GM18909 (cell line): ENCODE measurements around the gene SUMO3.
A peak's percentile ranks its signal among the peaks of the same experiment; 100 is the strongest.

Experiments
- ATAC-seq: cut with Tn5 transposase; IDR thresholded peaks from one replicate; pipeline ENCODE4 v1.9.1; 2021; ENCODE audit warnings: mild to moderate bottlenecking; ENCODE audit not compliant: unreplicated experiment, poor library complexity

The SUMO3 gene

DNA sequence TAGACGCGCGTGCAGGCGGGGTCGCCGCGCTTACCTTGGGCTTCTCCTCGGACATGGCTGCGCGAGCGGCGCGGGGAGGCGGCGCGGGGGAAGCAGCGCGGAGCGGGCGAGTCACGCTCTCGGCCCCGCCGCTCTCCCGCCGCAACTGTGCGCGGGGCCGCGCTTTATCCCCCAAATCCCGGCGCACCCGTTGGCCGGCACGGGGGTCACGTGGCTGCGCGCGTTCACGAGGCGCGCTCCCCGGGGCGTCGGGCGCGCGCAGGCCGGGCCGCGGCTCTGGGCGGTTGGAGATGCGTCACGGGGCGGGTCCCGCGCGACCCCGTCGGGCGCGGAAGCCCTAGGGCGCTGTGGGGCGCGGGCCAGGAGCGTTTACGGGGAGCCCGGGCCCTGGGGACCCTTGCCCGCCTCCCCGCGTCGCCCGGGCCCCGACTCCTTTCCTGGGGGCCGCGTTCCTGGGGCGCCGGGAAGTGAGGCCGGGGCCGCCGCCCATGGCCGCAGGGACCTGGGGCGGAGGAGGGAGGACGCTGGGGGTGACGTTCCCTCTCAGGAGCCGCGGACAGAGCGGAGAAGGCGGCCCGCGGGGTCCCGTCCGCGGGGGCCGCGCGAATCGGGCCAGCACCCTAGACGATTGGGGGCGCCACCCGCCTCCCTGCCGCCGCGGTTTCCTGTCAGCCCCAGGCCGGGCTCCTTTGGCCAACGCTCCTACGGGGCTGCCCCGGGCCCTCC, at the start of gene SUMO3:
Gene SUMO3 (minus strand): TSS at position 149 of the 726 bp plus-strand sequence. CDS start 94 bp downstream, at position 55.
- ATAC-seq: peak; percentile 62

DNA sequence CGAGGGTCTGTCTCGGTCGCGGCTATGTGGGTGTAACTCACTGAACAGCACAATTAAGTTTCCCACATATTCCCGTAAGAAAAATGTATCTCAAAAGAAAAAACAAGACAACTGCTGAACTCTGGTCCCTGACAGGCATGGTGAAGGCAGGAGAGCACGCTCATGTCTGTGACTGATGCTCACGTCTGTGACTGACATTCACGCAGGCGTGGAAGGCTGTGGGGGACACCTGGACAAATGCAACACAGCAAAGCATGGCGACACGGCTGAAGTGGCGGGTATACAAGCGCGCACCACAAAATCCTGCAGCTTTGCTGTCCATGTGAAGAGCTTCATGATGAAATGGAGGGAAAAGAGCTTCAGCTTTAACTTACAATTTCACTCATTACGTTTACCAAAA, 49.6 kb upstream of the SUMO3 start:
- ATAC-seq: no peak

DNA sequence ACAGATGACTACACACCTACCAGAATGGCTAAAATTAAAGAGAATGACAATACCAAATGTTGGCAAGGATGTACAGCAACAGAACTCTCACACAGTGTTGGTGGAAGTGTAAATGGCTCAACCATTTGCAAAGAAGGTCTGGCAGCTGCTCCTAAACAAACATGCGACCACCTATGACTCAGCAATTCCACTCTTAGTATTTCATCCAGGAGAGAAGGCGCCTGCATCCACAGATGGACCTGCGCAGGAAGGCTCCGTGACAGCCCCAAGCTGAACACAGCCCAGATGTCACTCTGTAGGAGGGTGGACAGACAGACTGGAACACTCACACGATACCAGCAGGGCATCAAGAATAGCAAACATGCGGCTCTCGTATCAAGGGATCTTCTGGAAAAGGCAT, 48.9 kb upstream of the SUMO3 start:
- no peak for ATAC-seq

DNA sequence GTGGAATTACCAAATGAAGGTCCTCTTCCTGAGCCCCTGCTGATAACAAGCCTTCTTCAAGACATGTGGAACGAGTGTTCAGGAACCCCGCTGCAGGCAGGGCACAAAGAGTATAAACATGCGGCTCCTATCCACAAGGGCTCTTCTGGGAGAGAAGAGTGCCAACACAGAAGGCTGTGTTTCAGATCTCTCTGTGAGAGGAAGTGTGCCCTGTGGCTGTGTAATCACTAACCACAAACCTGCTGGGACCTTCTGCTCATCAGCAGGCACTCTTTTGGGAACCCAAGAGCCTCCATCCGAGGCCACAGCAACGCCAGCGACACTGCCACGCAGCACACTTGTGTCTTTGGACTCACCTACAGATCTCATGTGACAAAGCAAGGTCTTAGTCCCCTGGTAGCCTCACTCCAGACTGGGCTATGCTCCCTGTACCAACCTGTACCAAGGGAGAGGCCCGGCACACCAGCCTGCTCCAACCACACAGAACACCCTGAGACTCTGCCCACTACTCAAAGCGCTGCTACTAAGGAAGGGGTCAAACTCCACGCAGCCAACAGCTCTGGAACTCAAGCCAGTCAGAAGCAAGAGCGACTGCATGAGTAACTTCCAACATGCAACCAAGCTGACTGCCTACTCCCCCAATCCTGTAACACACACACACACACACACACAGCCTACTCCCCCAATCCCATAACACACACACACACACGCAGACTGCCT, 47.9 kb upstream of the SUMO3 start:
- ATAC-seq: no peak

DNA sequence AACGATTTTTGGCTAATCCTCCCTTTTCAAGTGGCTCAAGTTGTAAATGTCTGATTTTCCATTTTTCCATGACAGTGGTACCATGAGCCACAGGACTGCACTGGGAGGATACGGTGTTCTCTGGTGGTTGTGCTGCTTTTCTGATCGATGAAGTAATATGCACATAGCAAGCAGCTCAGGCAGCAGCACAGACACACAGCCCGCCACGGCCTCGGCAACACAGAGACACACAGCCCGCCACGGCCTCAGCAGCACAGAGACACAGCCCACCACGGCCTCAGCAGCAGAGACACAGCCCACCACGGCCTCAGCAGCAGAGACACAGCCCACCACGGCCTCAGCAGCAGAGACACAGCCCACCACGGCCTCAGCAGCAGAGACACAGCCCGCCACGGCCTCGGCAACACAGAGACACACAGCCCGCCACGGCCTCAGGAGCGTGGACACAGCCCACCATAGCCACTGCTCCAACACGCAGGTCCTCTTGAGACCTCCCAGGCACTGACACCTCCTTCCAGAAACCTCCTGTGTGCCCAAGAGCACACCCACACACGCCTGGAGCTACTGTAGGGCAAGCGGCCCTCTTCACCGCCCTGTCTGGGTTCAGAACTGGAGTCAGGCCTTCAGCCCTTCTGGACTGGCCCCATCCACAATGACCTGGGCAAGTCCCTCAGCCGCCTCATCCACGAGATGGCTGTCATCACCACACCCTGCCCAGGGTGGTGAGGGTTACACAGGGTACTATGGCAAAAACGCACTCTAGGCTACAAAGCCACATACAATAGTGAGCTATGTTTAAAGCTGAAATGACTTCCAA, 45.2 kb upstream of the SUMO3 start:
- no peak for ATAC-seq

DNA sequence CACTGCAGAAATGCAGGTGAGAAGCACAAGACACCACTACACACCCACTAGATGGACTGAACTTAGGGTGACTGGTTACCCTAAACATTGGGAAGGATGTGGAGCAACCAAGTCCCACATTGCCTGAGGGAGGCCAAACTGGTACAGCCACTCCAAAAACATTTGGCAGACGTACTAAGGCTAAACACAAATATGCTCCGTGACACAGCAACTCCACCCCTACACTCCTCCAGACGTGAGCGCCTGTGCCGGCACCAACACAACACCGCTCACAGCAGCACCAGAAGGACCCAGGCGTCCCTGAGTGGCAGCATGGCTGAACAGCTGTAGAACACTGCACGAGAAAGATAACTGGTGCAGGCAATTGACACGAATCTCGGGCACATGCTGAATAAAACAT, 40.9 kb upstream of the SUMO3 start:
- no peak for ATAC-seq

DNA sequence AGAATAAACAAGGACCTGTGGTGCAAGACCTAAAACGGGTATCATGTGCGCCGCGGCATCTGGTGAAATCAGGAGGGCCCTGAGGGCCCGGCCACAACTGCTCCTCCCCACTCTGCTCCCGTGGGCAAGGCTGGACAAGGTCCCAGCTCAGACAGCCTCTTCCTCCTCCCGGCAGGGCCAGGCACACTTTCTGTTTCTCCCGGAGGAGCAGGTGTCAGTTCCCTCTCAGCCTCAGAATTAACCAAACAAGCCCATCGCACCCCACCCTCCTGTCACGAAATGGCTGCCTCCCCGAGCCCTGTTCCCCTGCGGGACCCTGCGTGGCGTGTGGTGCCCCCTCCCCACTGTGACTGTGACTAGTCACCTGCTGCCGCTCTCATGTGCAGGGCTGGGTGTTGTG, 40.4 kb upstream of the SUMO3 start:
- no peak for ATAC-seq

DNA sequence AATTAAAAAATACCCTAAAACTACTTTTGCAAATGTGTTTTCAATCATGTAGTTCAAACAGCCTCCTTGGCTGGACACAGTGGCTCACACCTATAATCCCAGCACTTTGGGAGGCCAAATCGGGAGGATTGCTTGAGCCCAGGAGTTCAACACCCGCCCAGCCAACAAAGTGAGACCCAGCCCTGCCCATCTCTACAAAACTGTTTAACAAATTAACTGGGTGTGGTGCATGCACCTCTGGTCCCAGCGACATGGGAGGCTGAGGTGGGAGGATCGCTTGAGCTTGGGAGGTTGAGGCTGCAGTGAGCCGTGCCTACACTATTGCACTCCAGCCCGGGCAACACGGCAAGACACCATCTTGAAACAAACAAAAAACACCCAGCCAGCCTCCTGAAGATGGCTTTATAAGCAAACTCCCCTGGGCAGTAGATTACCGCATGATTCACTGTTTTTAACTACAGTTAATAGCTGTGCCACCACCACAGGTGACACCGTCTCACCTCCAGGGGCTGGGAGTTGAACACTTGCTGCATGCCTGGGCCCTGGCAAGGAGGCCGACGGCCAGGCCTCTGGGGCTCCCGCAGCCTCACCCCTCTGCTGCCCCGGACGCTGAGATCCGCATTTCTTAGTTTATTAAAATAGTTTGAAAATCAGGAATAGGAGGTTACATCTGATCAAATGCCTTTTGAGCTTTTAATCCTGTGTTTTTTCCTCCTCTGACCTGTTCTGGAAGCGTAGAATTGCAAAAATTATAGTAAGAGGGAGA, 39.4 kb upstream of the SUMO3 start:
- ATAC-seq: no peak

DNA sequence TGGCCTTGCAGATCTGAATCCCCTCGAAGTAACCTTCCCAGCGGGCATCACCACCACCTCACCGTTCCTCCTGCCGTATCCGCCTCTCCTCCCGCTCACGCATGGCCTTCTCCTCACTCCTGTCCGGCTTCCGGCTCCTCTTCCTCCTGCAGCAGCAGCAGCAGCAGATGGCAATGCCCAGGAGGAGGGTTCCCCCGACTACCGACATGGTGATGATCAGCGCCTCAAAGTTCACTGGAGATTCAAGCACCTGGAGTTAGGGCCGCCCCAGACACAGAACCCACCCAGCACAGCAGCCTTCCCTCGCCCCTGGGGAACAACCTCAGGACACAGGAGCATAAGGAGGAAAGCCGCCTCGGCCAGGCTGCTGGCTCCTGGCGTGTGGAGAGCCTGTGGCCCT, 38.3 kb upstream of the SUMO3 start:
- no peak for ATAC-seq

DNA sequence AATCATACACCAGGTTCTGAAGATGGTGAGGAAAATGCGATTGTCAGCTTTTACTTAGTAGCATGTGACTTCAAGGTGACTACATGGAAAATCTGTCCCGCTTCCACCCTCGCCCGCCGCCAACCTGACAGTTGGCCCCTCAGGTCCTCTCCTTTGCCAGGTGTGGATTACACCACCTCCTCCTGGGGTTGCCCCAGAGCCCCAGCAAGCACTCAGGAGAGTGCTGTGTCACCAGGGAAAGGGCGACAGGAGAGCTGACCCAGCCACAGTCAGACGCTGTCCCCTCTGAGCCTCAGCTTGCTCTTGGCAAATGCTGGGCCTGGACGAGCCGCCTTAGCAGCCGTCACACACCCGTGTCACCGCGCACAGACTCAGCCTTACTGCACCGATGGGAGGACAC, 37.7 kb upstream of the SUMO3 start:
- ATAC-seq: no peak

DNA sequence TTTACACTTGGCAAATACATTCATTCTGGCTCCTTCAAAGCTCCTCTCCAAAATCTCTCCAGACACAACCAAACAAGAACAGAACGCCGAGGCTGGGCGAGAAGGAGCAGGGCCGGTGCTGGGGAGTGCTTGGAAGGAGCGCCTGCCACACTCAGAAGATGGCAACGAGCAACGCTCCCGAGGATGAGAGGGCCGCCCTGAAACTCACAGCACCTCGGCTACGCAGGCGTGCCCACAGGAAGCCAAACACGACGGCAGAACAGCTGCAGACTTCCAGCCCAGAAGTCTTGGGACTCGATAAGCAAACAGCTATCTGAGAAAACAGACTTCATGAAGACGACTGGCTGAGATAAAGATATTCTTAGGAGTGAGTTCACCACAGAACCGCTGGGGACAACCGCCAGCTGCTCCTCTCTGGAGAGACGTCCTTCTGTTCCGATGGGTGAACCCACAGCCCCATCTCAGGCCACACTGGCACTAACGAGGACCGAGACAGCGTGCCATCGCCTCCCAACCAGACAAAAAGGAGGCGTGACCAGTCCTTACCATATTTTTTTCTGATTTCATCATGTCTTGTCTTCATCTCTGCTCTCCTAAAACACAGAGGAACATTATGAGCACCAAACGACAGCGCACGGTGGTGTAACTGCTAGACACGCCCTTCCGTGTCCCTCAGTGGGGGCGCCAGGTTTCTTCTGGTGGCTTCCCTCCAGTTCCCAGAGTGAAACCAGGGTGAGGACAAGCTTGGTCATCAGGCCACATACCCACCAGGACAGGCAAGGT, 37.0 kb upstream of the SUMO3 start:
- no peak for ATAC-seq

DNA sequence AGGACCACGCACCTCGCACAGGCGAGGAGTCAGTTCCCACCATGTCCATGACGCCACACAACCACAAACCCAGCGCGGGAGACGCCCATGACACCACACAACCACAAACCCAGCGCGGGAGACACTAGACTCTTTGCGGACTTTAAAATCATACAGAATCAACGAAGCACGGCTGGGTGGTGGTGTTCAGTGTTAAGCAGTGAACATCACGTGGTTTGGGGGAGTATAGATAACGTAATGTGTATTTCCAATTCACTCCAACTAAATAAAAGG, 36.5 kb upstream of the SUMO3 start:
- ATAC-seq: no peak

DNA sequence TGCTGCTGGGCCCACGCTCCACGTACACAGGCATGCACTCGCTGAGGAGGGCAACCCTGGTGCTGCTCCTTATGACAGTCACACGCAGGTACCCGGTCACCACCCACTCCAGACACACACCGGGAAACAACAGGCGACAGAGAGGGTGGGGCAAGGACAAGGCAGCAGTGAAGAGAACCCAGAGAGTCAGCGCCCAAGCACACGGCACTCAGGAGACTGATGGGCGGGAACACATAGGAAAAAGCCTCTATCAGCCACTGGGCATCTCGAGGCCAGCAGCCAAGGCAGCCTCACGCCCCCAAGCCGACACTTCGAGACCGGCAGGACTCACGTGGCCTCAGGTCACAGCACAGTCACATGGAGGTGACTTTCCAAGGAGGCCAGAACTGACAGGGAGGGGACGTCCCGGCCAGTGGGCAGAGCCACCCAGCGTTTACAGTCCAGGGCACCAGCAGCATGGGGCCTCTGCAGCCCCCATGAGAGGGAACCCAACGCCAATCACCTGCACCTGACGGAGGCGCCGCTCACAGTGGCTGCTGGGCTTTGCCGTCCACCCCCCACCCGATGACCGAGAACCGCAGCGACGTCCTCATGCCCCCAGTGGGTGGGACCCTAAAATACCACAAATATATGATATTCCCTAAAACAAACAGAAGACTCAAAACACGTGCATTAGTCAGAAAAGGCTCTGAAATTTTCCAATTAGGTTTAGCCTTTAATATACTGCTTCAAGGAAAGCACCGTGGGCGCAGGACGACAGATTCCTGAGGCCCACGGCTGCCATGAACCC, 35.9 kb upstream of the SUMO3 start:
- ATAC-seq: no peak

DNA sequence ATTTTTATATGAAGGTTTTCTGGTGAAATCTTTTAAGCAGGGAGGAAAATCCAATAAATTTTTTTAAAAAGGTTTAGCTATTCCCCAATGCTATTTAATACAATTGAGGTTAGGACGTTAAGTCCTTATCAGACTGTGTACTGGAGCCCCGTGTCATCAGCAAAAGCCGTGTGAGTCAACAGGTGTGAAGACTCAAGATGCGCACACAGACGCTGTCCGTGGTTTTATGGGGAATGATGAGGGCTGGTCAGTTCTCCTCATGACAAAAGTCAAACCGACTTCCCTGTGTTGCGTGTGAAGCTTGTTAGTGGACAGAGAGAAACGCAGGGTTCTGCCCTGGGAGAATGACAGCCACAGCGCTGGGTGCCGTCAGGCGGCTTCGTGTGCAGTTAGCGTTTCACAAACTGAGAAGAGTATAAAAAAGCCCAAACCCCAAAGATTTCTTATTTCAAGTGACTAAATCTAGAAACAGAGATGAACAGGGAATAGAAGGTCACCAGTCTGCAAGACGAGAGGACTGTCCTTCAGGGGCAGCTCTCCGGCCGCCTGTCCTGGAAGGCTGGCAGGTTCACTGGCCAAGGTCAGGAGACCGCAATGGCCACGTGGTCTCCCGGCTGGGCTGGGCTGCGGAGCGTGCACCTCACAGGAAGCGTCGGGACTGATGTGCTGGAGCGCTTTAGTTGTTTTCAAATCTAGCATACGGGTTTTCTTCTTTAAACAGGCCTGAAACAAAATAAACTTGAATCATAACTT, 33.2 kb upstream of the SUMO3 start:
- no peak for ATAC-seq

DNA sequence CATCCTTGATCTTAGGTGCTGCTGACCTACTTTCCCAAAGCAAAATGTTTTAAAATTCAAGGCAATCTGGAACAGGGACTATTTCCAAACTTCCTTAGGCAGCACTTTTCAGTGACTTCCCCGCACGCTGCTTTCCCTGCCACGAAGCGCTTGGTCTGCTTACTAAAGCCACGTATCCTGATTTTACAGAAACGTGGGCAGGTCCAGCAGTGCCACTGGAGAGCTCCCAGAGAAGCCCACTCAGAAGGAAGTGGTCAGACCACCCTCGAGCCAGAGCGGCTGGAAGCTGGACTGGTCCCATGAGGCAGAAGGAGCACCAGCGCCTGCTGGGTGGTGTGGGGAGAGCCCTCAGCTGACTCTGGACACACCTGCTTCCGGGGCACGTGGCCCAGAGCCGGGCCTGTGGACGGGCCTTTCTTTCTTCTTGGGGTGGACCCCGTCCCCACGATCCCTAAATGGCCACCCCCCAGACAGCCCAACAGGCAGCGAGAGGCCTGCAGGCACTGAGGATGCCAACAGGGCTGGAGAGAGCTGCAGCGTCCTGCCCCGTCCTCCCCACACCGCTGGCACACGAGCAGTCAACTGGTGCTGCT, 32.4 kb upstream of the SUMO3 start:
- no peak for ATAC-seq

DNA sequence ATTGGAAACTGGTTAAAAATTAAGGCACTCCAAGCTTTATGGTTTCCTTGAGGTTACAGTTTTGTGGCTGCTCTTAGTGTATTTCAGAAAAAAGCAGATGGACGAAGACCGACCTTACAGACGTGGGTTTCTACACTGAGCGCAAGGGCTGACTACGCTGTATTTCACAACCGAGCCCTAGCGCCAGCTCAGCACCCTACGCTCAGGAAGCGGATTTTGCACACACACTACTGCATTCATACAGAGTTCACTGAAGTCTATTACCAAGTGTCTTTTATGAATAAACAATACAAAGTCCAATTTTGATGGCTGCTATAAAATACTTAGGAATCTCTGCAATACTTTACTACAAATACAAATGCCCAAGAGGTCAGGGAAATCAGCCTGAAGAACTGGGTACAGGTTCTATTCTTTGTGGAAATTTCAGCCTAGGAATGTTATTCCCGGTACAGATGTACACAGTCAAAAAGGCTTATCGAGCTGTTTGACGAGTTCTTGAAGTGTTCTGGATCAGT, 31.8 kb upstream of the SUMO3 start:
- ATAC-seq: no peak

DNA sequence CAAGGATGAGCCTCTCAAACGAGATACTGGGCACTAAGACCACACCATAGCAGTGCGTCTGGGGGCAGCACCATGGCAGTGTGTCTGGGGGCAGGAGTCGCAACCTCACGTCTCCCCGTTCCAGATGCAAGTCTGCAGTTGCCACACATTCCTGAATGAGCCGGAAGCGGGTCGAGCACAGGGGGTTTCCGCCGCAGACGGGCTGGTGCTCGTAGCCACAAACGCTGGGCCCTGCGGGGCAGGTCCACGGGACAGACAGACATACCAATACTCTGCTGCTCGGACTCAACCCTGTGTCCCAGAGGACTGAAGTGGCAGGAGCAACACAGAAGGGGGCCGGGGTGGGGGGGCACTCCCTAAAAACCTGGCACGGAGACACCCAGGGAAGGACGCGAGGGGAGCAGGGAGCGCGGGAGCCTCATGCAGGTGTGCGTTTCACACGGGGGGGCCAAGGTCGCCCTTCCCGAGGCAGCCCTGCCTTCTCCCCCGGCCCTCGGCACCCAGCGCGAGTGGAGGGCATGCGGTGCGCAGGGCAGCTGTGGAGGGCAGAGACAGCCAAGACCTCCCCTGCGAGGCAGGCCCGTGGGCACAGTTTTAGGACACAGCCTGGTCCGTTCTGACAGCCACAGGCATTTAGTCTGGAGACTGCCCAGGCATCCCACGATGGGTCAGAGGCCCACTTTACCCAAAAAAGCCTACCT, 31.1 kb upstream of the SUMO3 start:
- ATAC-seq: no peak
